ENCODE measurements around the gene GNG7.

Gene GNG7

GRCh38 chr19:2548966-2549365 lies 153.5 kb downstream of the GNG7 start:
- no peak overlapping the region for H3K27ac ChIP-seq

GRCh38 chr19:2547721-2548120 lies 154.8 kb downstream of the GNG7 start:
- H3K27ac ChIP-seq = no peak overlapping the region
- no peak for TF ChIP-seq CTCF (conservative IDR thresholded peaks at IDR 0.05)

More at GRCh38 chr19:2548966-2549365, 153.5 kb downstream of the GNG7 start:
- TF ChIP-seq CTCF (conservative IDR thresholded peaks at IDR 0.05) = no peak

GRCh38 chr19:2547033-2547680 lies 155.3 kb downstream of the GNG7 start:
- TF ChIP-seq CTCF (conservative IDR thresholded peaks at IDR 0.05) = no peak
- no peak overlapping the region for H3K27ac ChIP-seq

- H3K27ac ChIP-seq = peak overlapping the region; percentile 97; the same call in 1 of the 2 replicates
- TF ChIP-seq CTCF (conservative IDR thresholded peaks at IDR 0.05) = no peak
These were observed 156.1 kb downstream of the GNG7 start for GRCh38 chr19:2546128-2547032.

- H3K27ac ChIP-seq = peak overlapping the region; percentile 97; the same call in 1 of the 2 replicates
These were observed 156.9 kb downstream of the GNG7 start for GRCh38 chr19:2545416-2546127.

- TF ChIP-seq CTCF (conservative IDR thresholded peaks at IDR 0.05) = no peak
- H3K27ac ChIP-seq = peak overlapping the region; percentile 97
These were observed 157.7 kb downstream of the GNG7 start for GRCh38 chr19:2544576-2545415.
